Liver (tissue), 9 donors: ENCODE measurements around the gene LCN6. TPM values are rescaled to one million over a fixed set of nuclear protein-coding genes. Genes with fewer than 3 reads are reported as not detected.

ENCODE experiments used
- DNase-seq: peaks from one replicate; pipeline ENCODE4 v3.0.0-alpha.2; 2017; ENCODE audit warnings: low spot score
- H3K27ac ChIP-seq, 2 donors: one replicate each; pipeline ENCODE4 v1.7.0; 2013; ENCODE audit warnings: inconsistent platforms in 2 of 2, low read length in 2 of 2, control low read depth in 1 of 2, low read depth in 1 of 2, mild to moderate bottlenecking in 1 of 2
- H3K27me3 ChIP-seq, 4 donors: one replicate each; pipeline versions ENCODE4 v1.6.1 to v1.7.0; 2013; ENCODE audit warnings: low read length in 3 of 4, inconsistent platforms in 1 of 4, mild to moderate bottlenecking in 1 of 4, moderate library complexity in 1 of 4; ENCODE audit not compliant: control insufficient read depth in 4 of 4, insufficient read depth in 4 of 4
- H3K36me3 ChIP-seq, 4 donors: one replicate each; pipeline versions ENCODE4 v1.6.1 to v1.7.0; 2013; ENCODE audit warnings: low read length in 3 of 4, mild to moderate bottlenecking in 3 of 4, low read depth in 1 of 4, moderate library complexity in 1 of 4; ENCODE audit not compliant: control insufficient read depth in 4 of 4, insufficient read depth in 3 of 4
- H3K4me1 ChIP-seq, 4 donors: one replicate each; pipeline versions ENCODE4 v1.6.1 to v1.7.0; 2013; ENCODE audit warnings: low read length in 3 of 4, mild to moderate bottlenecking in 3 of 4, moderate library complexity in 1 of 4; ENCODE audit not compliant: control insufficient read depth in 4 of 4, insufficient read depth in 4 of 4
- H3K4me3 ChIP-seq, 3 donors: one replicate each; pipeline versions ENCODE4 v1.6.1 to v1.7.0; 2013; ENCODE audit warnings: low read length in 3 of 3, control low read depth in 1 of 3, low read depth in 1 of 3, mild to moderate bottlenecking in 1 of 3
- H3K9ac ChIP-seq, 2 donors: one replicate each; pipeline ENCODE4 v1.7.0; 2013; ENCODE audit warnings: low read length in 2 of 2, mild to moderate bottlenecking in 2 of 2, moderate library complexity in 2 of 2, control low read depth in 1 of 2, low read depth in 1 of 2
- H3K9me3 ChIP-seq, 4 donors: one replicate each; pipeline versions ENCODE4 v1.6.1 to v1.7.0; 2013; ENCODE audit warnings: low read length in 3 of 4; ENCODE audit not compliant: control insufficient read depth in 4 of 4
- ATF3 ChIP-seq: IDR thresholded peaks from 2 replicates; pipeline ENCODE4 v1.6.1; 2016; ENCODE audit warnings: antibody characterized with exemption
- CTCF ChIP-seq: fragments of 150-350 bp; IDR thresholded peaks from 2 replicates; pipeline ENCODE4 v1.5.1; 2017; ENCODE audit warnings: improper control_type of control experiment, low read depth, low read length; ENCODE audit not compliant: missing input control
- EGR1 ChIP-seq, 2 donors: IDR thresholded peaks; 2 replicates each; pipeline ENCODE4 v1.6.1; 2016 to 2018; ENCODE audit warnings: antibody characterized with exemption in 2 of 2, low read depth in 2 of 2
- FOXA2 ChIP-seq: IDR thresholded peaks from 2 replicates; pipeline ENCODE4 v1.6.1; 2016; ENCODE audit warnings: antibody characterized with exemption
- HNF4A ChIP-seq, 2 donors: conservative IDR thresholded peaks; 2 replicates each; pipeline ENCODE4 v1.6.1; 2016; ENCODE audit warnings: antibody characterized with exemption in 2 of 2, mild to moderate bottlenecking in 2 of 2
- NR2F2 ChIP-seq: IDR thresholded peaks from 2 replicates; pipeline ENCODE4 v1.6.1; 2016; ENCODE audit warnings: antibody characterized with exemption
- REST ChIP-seq: IDR thresholded peaks from 2 replicates; pipeline ENCODE4 v1.6.1; 2016; ENCODE audit warnings: antibody characterized with exemption, mild to moderate bottlenecking
- RXRA ChIP-seq, 2 donors: IDR thresholded peaks; 2 replicates each; pipeline ENCODE4 v1.6.1; 2017 to 2018; ENCODE audit warnings: antibody characterized with exemption in 2 of 2, mild to moderate bottlenecking in 1 of 2
- TAF1 ChIP-seq: conservative IDR thresholded peaks from 2 replicates; pipeline ENCODE4 v1.6.1; 2016; ENCODE audit warnings: antibody characterized with exemption, mild to moderate bottlenecking
- YY1 ChIP-seq: IDR thresholded peaks from 2 replicates; pipeline ENCODE4 v1.6.1; 2016; ENCODE audit warnings: antibody characterized with exemption, mild to moderate bottlenecking
- WGBS: extraction: QIAGEN DNeasy Blood & Tissue Kit; methylation state at CpG from one replicate; pipeline ENCODE4 v1.1.7; 2013; 5-methylcytosine and 5-hydroxymethylcytosine counted together
- polyA plus RNA-seq, 2 donors: library from polyadenylated mRNA; stranded (reverse) in 1 of 2; unstranded in 1 of 2; fragments of 200-250 nt in 1 of 2; fragments of >200 nt in 1 of 2; fragmentation: Nextera tagmentation in 1 of 2; extraction: Ambion mirVana in 1 of 2; gene quantifications; one replicate each; pipeline versions ENCODE4 v1.2.1 to v1.2.3, GENCODE V29; 2013 to 2015
- total RNA-seq, 2 donors: library from RNA; depleted of rRNA; stranded (reverse); fragments of >200 nt; gene quantifications; one replicate each; pipeline ENCODE4 v1.2.3, GENCODE V29; 2014
- TF ChIP-seq, protein P1 (sequence below): IDR thresholded peaks from 2 replicates; pipeline ENCODE4 v1.6.1; 2016; ENCODE audit warnings: antibody characterized with exemption
- donor health status: healthy.
- donor health status: healthy.
- donor health status: healthy.
- donor health status: healthy.
- donor health status: healthy.

Gene LCN6
- total and polyA plus RNA-seq, 4 donors, result 0.14 to 0.32 TPM; not detected in 2

- no peak overlapping the region for H3K9ac ChIP-seq
- WGBS, result 85% methylated on average over 16 of the region's 16 CpGs
- H3K4me1 ChIP-seq, result peaks cover 4 to 28% (median 12%) of the 10 kb centered on the region in 4 donors
- TF ChIP-seq TAF1, result no peak
- no peak overlapping the region for H3K27ac ChIP-seq
- no peaks in the 10 kb centered on the region for H3K27me3 ChIP-seq
- no peak overlapping the region for H3K4me3 ChIP-seq
- H3K9me3 ChIP-seq, result no peaks in the 10 kb centered on the region
- H3K36me3 ChIP-seq, result peaks cover 0 to 3% (median 0%) of the 10 kb centered on the region in 4 donors
- no peak for DNase-seq
Measured at GRCh38 chr9:136717399-136717798, 30.9 kb downstream of the LCN6 start.

DNA sequence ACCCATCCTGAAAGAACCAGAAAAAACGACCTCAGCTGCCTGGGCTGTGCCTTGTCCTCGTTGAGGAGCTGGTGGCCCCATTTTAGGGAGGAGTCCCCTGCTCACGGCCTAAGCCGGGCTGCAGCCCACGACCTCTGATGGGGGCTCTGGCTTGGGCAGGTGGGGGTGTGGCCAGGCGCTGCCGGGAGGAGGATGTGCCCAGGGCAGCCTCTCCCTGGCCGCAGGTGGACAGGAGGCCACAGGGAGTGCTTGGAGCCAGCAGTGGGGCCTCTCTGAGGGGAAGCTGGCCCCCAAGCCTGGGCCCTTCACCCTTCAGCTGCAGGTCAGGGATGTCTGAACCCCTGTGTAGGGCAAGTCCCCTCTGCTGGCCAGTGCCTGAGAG is 33.4 kb downstream of the LCN6 start:
- 57% methylated on average over 8 of the region's 8 CpGs for WGBS
- Histone ChIP-seq H3K9me3 (no peaks in the 10 kb centered on the region), H3K4me1 (peaks cover 4 to 26% (median 15%) of the 10 kb centered on the region in 4 donors), H3K27me3 (no peaks in the 10 kb centered on the region), H3K9ac (no peak overlapping the region), H3K36me3 (no peaks in the 10 kb centered on the region), H3K4me3 (no peak overlapping the region), H3K27ac (peak overlapping the region in 1 of 2 donors; percentile 33)
- no peak for DNase-seq
- TF ChIP-seq YY1 (no peak), ATF3 (no peak), CTCF (no peak), NR2F2 (no peak), TAF1 (no peak), FOXA2 (no peak), REST (no peak), EGR1 (IDR thresholded peaks at IDR 0.05; ENCODE audit: low read depth in 2 of 2) (no peak), RXRA (IDR thresholded peaks at IDR 0.05) (no peak), HNF4A (conservative IDR thresholded peaks at IDR 0.05) (no peak)
- TF ChIP-seq, protein P1, sequence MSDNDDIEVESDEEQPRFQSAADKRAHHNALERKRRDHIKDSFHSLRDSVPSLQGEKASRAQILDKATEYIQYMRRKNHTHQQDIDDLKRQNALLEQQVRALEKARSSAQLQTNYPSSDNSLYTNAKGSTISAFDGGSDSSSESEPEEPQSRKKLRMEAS, result no peak
